Activated T-helper 1 cell treated with anti-CD3 and anti-CD28 coated beads, Interleukin-12 subunit alpha, Interleukin-12 subunit beta, Interleukin-2, Interleukin-4 antibody, amounts not matched to agents 30 ng/mL and 10 ng/mL and 1 ng/mL, durations not matched to agents 14 hours and 24 hours and 36 hours (primary cell): ENCODE data around the gene TAF1. TPM values are rescaled to one million over a fixed set of nuclear protein-coding genes. Genes with fewer than 3 reads are reported as not detected.
"Not testable (repeated sequence)": the region's sequence is repeated elsewhere in the genome, so short reads cannot be mapped to it uniquely, and the experiment has no call there.

Source experiments
- DNase-seq: peaks from one replicate; pipeline ENCODE4 v3.0.0; 2021; ENCODE audit warnings: low spot score
- H3K27ac Mint-ChIP-seq: one replicate; pipeline ENCODE4 v1.8.0; 2021; ENCODE audit warnings: mild to moderate bottlenecking, mixed read lengths
- H3K27me3 Mint-ChIP-seq: one replicate; pipeline ENCODE4 v1.8.0; 2022; ENCODE audit warnings: mild to moderate bottlenecking, moderate library complexity, mixed read lengths; ENCODE audit not compliant: insufficient read depth
- H3K36me3 Mint-ChIP-seq: one replicate; pipeline ENCODE4 v1.8.0; 2021; ENCODE audit warnings: low read depth, mixed read lengths
- H3K4me1 Mint-ChIP-seq: one replicate; pipeline ENCODE4 v1.8.0; 2021; ENCODE audit warnings: low read depth, mixed read lengths
- H3K4me3 Mint-ChIP-seq: one replicate; pipeline ENCODE4 v1.8.0; 2021; ENCODE audit warnings: mild to moderate bottlenecking, moderate library complexity, mixed read lengths
- H3K9me3 Mint-ChIP-seq: one replicate; pipeline ENCODE4 v1.8.0; 2021; ENCODE audit warnings: mixed read lengths
- intact Hi-C: fragments of 100-400 bp; cut with micrococcal nuclease; formaldehyde crosslinking; loops from one replicate; pipeline ENCODE4 v1.15.1; 2024
- total RNA-seq: library from RNA; stranded (reverse); gene quantifications from 2 replicates; pipeline ENCODE4 v1.2.3, GENCODE V29; 2022

TAF1 gene
- total RNA-seq, 1 donor from 2014 or later: 46.1 TPM

DNA sequence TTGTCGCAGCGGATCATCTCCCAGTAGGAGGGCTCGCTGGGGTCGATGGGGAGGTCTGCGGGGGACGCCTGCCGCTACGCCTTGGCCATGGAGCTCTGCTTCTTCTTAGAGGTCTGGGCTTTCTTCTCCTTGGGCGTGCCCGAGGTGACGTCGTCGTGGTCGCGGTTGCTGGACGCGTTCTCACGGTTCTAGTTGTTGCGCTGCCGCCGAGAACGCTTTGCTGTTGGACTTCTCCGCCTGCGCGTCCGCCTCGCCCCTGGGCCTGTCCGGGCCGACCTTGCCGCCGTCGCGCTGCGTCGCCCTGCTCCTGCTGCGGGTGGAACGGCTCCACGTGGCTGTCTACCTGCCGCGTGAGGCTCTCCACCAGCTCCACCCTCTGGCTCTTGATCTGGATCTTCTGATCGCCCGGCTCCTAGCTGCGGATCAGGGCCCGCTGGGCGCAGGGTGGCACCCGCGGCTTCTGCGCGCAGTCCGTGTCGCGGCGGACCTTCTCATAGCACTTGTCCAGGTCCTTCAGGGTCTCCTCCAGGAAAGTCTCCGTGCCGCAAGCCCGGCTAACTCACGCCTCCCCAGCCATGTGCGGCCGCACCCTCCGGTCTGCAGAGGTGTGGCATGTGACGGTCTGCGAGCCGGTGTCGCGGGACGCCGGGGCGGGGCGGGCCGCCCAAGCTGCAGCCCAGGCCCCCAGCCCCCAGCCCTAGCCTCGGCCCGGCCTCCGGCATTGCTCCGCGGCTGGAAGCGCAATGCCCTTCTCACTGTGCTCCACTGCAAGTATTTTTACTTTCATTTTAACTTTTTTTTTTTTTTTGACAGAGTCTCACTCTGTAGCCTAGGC, 126.3 kb downstream of the TAF1 start:
- Mint-ChIP-seq H3K27ac (peak overlapping the region; percentile 79), H3K36me3 (peaks cover 4% of the 10 kb centered on the region), H3K9me3 (no peaks in the 10 kb centered on the region), H3K27me3 (no peaks in the 10 kb centered on the region), H3K4me3 (peak overlapping the region; percentile 86), H3K4me1 (peaks cover 14% of the 10 kb centered on the region)
- intact Hi-C loops: loop anchor here (1.0 to 2.0 kb wide), 2 partner anchors 22 to 40 kb away; no protein-coding TSS in a partner anchor
- DNase-seq: peak; percentile 31

DNA sequence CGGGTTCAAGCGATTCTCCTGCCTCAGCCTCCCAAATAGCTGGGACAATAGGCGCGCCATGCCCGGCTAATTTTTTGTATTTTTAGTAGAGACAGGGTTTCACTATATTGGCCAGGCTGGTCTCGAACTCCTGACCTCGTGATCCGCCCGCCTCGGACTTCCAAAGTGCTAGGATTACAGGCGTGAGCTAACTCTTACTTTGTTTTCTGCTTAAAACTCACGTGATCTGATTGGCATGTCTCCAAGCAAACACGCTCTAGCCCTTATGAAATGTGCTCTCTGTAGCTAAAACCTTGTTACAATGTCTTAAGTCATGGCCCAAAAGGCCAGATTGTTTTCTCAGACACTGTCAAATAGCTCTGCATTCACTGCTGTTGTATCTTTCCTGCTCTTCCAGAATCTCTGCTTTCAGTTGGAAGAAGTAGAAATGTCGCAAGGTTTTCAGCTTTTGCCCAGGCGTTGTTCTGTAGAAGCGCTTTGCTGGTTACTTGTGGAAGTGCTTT, 127.0 kb downstream of the TAF1 start:
- Mint-ChIP-seq H3K4me3 (peak overlapping the region; percentile 86), H3K27ac (no peak overlapping the region), H3K36me3 (peaks cover 4% of the 10 kb centered on the region), H3K9me3 (no peaks in the 10 kb centered on the region), H3K4me1 (peaks cover 14% of the 10 kb centered on the region), H3K27me3 (no peaks in the 10 kb centered on the region)
- DNase-seq: no peak
- intact Hi-C loops: loop anchor here (2.0 kb wide), 1 partner anchor 22 kb away; no protein-coding TSS in a partner anchor

DNA sequence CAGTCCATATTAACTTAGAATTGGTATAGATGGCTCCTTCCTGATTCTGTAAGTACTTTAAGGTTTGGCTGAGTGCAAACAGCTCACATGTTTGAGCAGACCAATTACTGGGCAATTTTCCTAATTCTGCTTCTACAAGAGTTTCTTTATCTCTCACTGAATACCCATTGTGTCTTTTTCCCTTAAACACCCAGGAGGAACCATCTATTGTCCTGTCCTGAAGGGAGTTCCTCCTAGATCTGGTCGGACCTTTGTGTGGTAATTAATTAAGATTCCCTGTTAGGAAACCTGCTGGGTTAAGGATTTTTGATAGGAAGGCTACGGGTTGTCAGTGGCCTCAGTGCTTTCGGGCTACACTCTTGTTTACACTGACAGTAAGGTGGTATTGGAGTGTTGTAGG, 129.8 kb downstream of the TAF1 start:
- H3K4me3 Mint-ChIP-seq, H3K36me3 Mint-ChIP-seq, DNase-seq, intact Hi-C loops, H3K27me3 Mint-ChIP-seq, H3K27ac Mint-ChIP-seq, H3K9me3 Mint-ChIP-seq: not testable (repeated sequence)
- H3K4me1 Mint-ChIP-seq: peaks cover 14% of the 10 kb centered on the region

DNA sequence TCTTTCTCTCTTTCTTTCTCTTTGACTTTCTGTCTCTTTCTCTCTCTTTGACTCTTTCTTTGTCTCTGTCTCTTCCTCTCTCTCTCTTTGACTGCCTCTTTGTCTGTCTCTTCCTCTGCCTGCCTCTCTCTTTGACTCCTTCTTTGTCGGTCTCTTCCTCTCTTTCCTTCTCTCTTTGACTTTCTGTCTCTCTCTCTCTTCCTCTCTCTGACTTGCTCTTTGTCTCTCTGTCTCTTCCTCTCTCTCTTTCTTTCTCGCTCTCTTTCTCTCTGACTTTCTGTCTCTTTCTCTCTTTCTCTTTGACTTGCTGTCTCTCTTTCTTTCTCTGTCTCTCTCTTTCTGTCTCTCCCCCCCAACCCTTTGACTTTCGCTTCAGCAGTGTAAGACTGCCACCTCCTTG, 130.3 kb downstream of the TAF1 start:
- H3K9me3 Mint-ChIP-seq: no peaks in the 10 kb centered on the region
- H3K36me3 Mint-ChIP-seq: no peaks in the 10 kb centered on the region
- no peak for DNase-seq
- H3K4me3 Mint-ChIP-seq: no peak overlapping the region
- peaks cover 14% of the 10 kb centered on the region for H3K4me1 Mint-ChIP-seq
- intact Hi-C loops: no loop called here
- peak overlapping the region; percentile 55 for H3K27ac Mint-ChIP-seq
- no peaks in the 10 kb centered on the region for H3K27me3 Mint-ChIP-seq

DNA sequence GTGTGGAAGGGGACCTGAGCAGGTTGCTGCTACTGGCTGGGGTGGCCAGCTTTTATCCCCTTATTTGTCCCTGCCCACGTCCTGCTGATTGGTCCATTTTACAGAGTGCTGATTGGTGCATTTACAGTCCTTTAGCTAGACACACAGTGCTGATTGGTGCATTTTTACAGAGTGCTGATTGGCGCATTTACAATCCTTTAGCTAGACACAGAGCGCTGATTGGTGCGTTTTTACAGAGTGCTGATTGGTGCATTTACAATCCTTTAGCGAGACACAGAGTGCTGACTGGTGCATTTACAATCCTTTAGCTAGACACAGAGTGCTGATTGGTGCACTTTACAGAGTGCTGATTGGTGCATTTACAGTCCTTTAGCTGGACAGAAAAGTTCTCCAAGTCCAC, 135.9 kb downstream of the TAF1 start:
- intact Hi-C loops, H3K4me3 Mint-ChIP-seq: not testable (repeated sequence)

DNA sequence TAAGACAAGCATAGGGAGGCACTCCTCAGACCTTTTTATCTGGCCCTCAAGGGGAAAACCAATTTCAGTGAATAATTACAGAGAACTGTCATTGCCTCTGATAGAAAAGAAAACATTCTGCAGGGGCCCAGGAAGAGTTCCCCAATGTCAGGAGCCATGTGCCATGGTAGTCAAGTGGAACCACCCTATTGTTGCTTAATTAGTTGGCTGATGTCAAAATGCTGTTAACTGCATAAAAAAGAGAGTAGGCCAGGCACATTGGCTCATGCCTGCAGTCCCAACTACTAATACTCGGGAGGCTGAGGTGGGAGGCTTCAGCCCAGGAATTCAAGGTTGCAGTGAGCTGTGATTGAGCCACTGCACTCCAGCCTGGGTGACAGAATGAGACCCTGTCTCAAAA, 138.2 kb downstream of the TAF1 start:
- H3K9me3 Mint-ChIP-seq: no peaks in the 10 kb centered on the region
- H3K27me3 Mint-ChIP-seq: peaks cover 4% of the 10 kb centered on the region
- intact Hi-C loops: no loop called here
- no peaks in the 10 kb centered on the region for H3K36me3 Mint-ChIP-seq
- no peaks in the 10 kb centered on the region for H3K4me1 Mint-ChIP-seq
- H3K4me3 Mint-ChIP-seq: no peak overlapping the region
- no peak overlapping the region for H3K27ac Mint-ChIP-seq
- no peak for DNase-seq

More for the DNA sequence above, 135.9 kb downstream of the TAF1 start:
- DNase-seq, H3K36me3 Mint-ChIP-seq, H3K4me1 Mint-ChIP-seq, H3K27ac Mint-ChIP-seq, H3K9me3 Mint-ChIP-seq, H3K27me3 Mint-ChIP-seq: not testable (repeated sequence)

DNA sequence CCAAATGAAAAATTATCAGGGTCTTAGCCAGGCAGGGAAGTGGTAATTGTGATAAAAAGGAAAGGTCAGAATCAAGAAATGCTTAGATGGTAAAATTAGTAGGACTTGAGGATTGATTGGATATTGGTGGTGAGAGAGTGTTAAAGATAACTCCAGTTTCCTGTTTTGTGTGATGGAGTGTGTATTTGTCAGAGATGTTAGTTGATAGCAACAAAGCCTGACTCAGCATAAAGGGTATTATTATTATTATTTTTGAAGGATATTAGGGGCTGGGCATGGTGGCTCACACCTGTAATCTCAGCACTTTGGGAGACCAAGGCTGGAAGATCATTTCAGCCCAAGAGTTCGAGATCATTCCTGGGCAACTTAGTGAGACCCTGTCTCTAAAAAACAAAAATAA, 143.1 kb downstream of the TAF1 start:
- Mint-ChIP-seq H3K4me3 (no peak overlapping the region), H3K4me1 (peaks cover 10% of the 10 kb centered on the region), H3K36me3 (peaks cover 4% of the 10 kb centered on the region), H3K27ac (no peak overlapping the region), H3K27me3 (peaks cover 2% of the 10 kb centered on the region), H3K9me3 (peaks cover 5% of the 10 kb centered on the region)
- intact Hi-C loops: no loop called here
- DNase-seq: no peak

DNA sequence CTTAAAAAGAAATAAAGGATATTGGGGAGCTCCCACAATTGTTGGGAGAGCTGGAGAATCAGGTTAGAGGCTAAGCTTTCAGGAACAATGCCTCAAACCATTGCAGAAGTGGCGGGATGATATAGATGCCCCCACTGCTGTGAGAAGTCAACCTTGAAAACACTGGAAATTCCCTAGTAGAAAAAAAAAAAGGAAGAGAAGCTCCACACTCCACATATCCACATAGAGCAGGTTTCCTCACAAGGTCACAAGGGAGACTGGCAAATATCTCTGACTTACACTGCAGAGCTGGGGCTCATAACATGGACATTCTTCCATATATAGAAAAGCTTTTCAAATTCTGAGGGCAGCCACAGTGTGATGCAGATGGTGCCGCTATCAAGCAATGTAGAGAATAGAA, 144.0 kb downstream of the TAF1 start:
- H3K27ac Mint-ChIP-seq: no peak overlapping the region
- DNase-seq: no peak
- H3K27me3 Mint-ChIP-seq: peaks cover 2% of the 10 kb centered on the region
- intact Hi-C loops: no loop called here
- no peak overlapping the region for H3K4me3 Mint-ChIP-seq
- H3K4me1 Mint-ChIP-seq: peaks cover 18% of the 10 kb centered on the region
- H3K9me3 Mint-ChIP-seq: peaks cover 5% of the 10 kb centered on the region
- H3K36me3 Mint-ChIP-seq: peaks cover 4% of the 10 kb centered on the region

DNA sequence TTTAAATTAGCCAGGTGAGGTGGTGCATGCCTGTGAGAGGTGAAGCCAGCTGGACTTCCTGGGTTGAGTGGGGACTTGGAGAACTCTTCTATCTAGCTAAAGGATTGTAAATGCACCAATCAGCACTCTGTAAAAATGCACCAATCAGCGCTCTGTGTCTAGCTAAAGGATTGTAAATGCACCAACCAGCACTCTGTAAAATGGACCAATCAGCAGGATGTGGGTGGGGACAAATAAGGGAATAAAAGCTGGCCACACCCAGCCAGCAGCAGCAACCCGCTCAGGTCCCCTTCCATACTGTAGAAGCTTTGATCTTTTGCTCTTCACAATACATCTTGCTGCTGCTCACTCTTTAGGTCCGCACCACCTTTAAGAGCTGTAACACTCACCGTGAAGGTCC, 147.6 kb downstream of the TAF1 start:
- not testable (repeated sequence) for DNase-seq, H3K9me3 Mint-ChIP-seq, H3K27me3 Mint-ChIP-seq, H3K27ac Mint-ChIP-seq, H3K4me3 Mint-ChIP-seq, H3K36me3 Mint-ChIP-seq
- peaks cover 18% of the 10 kb centered on the region for H3K4me1 Mint-ChIP-seq
- intact Hi-C loops: loop anchor here (1.0 to 2.0 kb wide), 2 partner anchors 19 to 21 kb away; no protein-coding TSS in a partner anchor

DNA sequence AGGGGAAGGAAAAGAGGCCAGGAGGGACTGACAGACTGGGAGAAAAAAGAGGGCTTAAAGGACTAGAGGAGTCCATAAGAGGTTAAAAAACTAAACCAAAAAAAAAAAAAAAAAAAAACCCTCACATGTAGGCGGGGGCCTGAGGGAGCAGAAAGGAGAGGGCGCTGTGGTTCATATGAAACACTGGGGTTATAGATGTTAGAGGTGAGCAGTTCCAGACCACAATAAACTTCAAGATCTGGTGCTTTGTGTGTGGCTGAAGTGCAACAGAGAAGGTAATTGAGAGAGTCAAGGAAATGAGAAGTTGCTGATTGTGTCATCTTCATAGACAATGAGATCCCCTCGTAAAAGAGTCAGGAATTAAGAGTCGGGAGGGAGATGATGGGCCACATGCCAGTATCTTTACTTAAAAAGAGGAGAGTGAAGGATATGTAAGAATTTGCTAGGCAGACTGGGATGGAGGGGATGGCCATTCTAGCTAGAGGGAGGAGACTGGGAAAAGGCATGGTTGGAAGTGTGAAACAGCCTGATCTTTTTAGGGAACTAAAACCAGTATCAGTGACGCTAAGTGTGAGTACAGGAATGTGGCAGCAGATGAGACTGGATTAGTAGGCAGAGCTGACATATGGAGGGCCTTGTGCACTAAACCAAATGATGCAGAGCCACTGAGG, 148.3 kb downstream of the TAF1 start:
- intact Hi-C loops: loop anchor here (1.0 to 2.0 kb wide), 2 partner anchors 18 to 22 kb away; no protein-coding TSS in a partner anchor
- Mint-ChIP-seq H3K4me3 (peak overlapping the region; percentile 20), H3K9me3 (peaks cover 5% of the 10 kb centered on the region), H3K27ac (peak overlapping the region; percentile 68), H3K27me3 (peaks cover 2% of the 10 kb centered on the region), H3K36me3 (peaks cover 4% of the 10 kb centered on the region), H3K4me1 (peaks cover 18% of the 10 kb centered on the region)
- DNase-seq: no peak

DNA sequence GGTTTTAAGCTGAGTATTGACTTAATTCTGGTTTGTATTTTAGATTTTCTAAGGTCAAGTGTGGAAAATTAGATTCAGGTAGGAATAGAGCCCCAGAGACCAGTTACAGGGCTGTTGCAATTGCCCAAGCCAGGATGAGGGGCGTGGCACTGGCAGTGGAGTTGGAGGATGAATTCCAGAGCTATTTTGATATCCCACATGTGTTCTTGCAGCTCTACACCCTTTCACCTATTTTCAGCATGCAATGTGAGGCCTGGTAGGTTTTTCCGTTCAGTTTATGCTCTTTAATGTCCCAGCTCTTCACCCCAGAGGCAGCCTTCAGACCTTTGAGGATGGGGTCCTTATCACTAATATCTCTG, 148.9 kb downstream of the TAF1 start:
- Mint-ChIP-seq H3K27me3 (peaks cover 2% of the 10 kb centered on the region), H3K9me3 (peaks cover 5% of the 10 kb centered on the region), H3K4me3 (no peak overlapping the region), H3K36me3 (peaks cover 4% of the 10 kb centered on the region), H3K27ac (no peak overlapping the region), H3K4me1 (peaks cover 18% of the 10 kb centered on the region)
- no peak for DNase-seq
- intact Hi-C loops: loop anchor here (2.0 kb wide), 1 partner anchor 22 kb away; no protein-coding TSS in a partner anchor
